GM23338 (cell line): ENCODE results near the gene SAC3D1. TPM values are rescaled to one million over a fixed set of nuclear protein-coding genes. Genes with fewer than 3 reads are reported as not detected.

Experiments
- ATAC-seq: fragments of 200-7000 bp; cut with Tn5 transposase; 3 replicates; pipeline ENCODE4 v1.9.1; 2020
- DNase-seq: peaks from one replicate; pipeline ENCODE4 v3.0.0-alpha.2; 2015; ENCODE audit warnings: low spot score
- H2AFZ ChIP-seq: fragments of 200-600 bp; sonication (generic); 2 replicates; pipeline ENCODE4 v1.8.0; 2016; ENCODE audit warnings: antibody characterized with exemption, mild to moderate bottlenecking, moderate library complexity
- H3F3A ChIP-seq: fragments of 200-600 bp; sonication (generic); replicated peaks from 2 replicates; pipeline ENCODE4 v1.8.0; 2017; ENCODE audit warnings: antibody characterized with exemption, mixed run types, low read depth
- H3K27ac ChIP-seq: fragments of 200-600 bp; sonication (generic); 2 replicates; pipeline ENCODE4 v1.6.1; 2016; ENCODE audit warnings: low read depth
- H3K27me3 ChIP-seq: fragments of 200-600 bp; sonication (generic); 2 replicates; pipeline ENCODE4 v1.8.0; 2016; ENCODE audit warnings: mild to moderate bottlenecking, mixed run types, moderate library complexity; ENCODE audit not compliant: insufficient read depth
- H3K36me3 ChIP-seq: fragments of 200-600 bp; sonication (generic); 2 replicates; pipeline ENCODE4 v1.8.0; 2016; ENCODE audit warnings: mild to moderate bottlenecking; ENCODE audit not compliant: insufficient read depth
- H3K4me1 ChIP-seq: fragments of 200-600 bp; sonication (generic); 2 replicates; pipeline ENCODE4 v1.8.0; 2016; ENCODE audit warnings: mild to moderate bottlenecking, moderate library complexity; ENCODE audit not compliant: insufficient read depth
- H3K4me2 ChIP-seq: fragments of 200-600 bp; sonication (generic); 2 replicates; pipeline ENCODE4 v1.7.1; 2017; ENCODE audit warnings: mixed run types
- H3K4me3 ChIP-seq: fragments of 200-600 bp; sonication (generic); 2 replicates; pipeline ENCODE4 v1.6.1; 2016; ENCODE audit warnings: mixed run types
- H3K79me2 ChIP-seq: fragments of 200-600 bp; sonication (generic); replicated peaks from 2 replicates; pipeline ENCODE4 v1.8.0; 2017; ENCODE audit warnings: mild to moderate bottlenecking; ENCODE audit not compliant: insufficient read depth
- H3K9me2 ChIP-seq: fragments of 200-600 bp; sonication (generic); 2 replicates; pipeline ENCODE4 v1.8.0; 2017; ENCODE audit not compliant: insufficient read depth
- H4K20me1 ChIP-seq: fragments of 200-600 bp; sonication (generic); replicated peaks from 2 replicates; pipeline ENCODE4 v1.8.0; 2017; ENCODE audit warnings: mild to moderate bottlenecking; ENCODE audit not compliant: insufficient read depth
- H3K27ac Mint-ChIP-seq: 2 replicates; pipeline ENCODE4 v1.8.0; 2020; ENCODE audit warnings: inconsistent platforms, mild to moderate bottlenecking, moderate library complexity, mixed read lengths
- H3K27me3 Mint-ChIP-seq: 3 replicates; pipeline ENCODE4 v1.8.0; 2022; ENCODE audit warnings: low read depth, mild to moderate bottlenecking, moderate library complexity, mixed read lengths, inconsistent platforms; ENCODE audit not compliant: insufficient read depth, poor library complexity
- H3K36me3 Mint-ChIP-seq: 3 replicates; pipeline ENCODE4 v1.8.0; 2021; ENCODE audit warnings: low read depth, mild to moderate bottlenecking, inconsistent platforms, moderate library complexity, mixed read lengths
- H3K4me1 Mint-ChIP-seq: 3 replicates; pipeline ENCODE4 v1.8.0; 2020; ENCODE audit warnings: mild to moderate bottlenecking, inconsistent platforms, mixed read lengths
- H3K4me3 Mint-ChIP-seq: 3 replicates; pipeline ENCODE4 v1.8.0; 2021; ENCODE audit warnings: moderate library complexity, mild to moderate bottlenecking, inconsistent platforms, mixed read lengths
- H3K9me3 Mint-ChIP-seq: 3 replicates; pipeline ENCODE4 v1.8.0; 2020; ENCODE audit warnings: moderate library complexity, mild to moderate bottlenecking, inconsistent platforms, mixed read lengths
- CREB1 ChIP-seq: fragments of 250-450 bp; sonication (Bioruptor Pico); IDR thresholded peaks from 2 replicates; pipeline ENCODE4 v1.5.0; 2020; ENCODE audit warnings: low read depth, mild to moderate bottlenecking, moderate library complexity
- EZH2 ChIP-seq: fragments of 200-600 bp; sonication (generic); IDR thresholded peaks from one replicate; pipeline ENCODE4 v1.8.0; 2017; ENCODE audit warnings: antibody characterized with exemption, mild to moderate bottlenecking, low read depth; ENCODE audit not compliant: unreplicated experiment
- EZH2phosphoT487 ChIP-seq: fragments of 200-600 bp; sonication (generic); IDR thresholded peaks from one replicate; pipeline ENCODE4 v1.8.1; 2018; ENCODE audit warnings: antibody characterized with exemption; ENCODE audit not compliant: unreplicated experiment
- JUNB ChIP-seq: IDR thresholded peaks from one replicate; pipeline ENCODE4 v1.6.1; 2016; ENCODE audit warnings: antibody characterized with exemption; ENCODE audit not compliant: unreplicated experiment
- POLR2AphosphoS5 ChIP-seq: IDR thresholded peaks from 2 replicates; pipeline ENCODE4 v1.6.1; 2016; ENCODE audit warnings: antibody characterized with exemption, low read depth
- REST ChIP-seq: IDR thresholded peaks from one replicate; pipeline ENCODE4 v1.6.1; 2018; ENCODE audit warnings: antibody characterized with exemption; ENCODE audit not compliant: unreplicated experiment
- STAT1 ChIP-seq: IDR thresholded peaks from one replicate; pipeline ENCODE4 v1.6.1; 2016; ENCODE audit warnings: antibody characterized with exemption; ENCODE audit not compliant: unreplicated experiment
- ZNF331 ChIP-seq: fragments of 250-450 bp; sonication (Bioruptor Pico); IDR thresholded peaks from 2 replicates; pipeline ENCODE4 v1.5.0; 2020; ENCODE audit warnings: low read depth, mild to moderate bottlenecking, moderate library complexity
- polyA plus RNA-seq: library from polyadenylated mRNA; unstranded; fragments of >200 nt; fragmentation: Nextera tagmentation; extraction: Ambion mirVana; gene quantifications from 2 replicates; pipeline ENCODE4 v1.2.1, GENCODE V29; 2016
- total RNA-seq: library from RNA; depleted of rRNA; stranded (reverse); fragments of >200 nt; shearing (Covaris generic); gene quantifications from 2 replicates; pipeline ENCODE4 v1.2.3, GENCODE V29; 2014
- TF ChIP-seq, protein P1 (sequence below), 2 experiments: fragments of 200-600 bp in 1 of 2; sonication (generic) in 1 of 2; conservative IDR thresholded peaks; 2 replicates each; pipeline versions ENCODE4 v1.5.1 to v1.6.1; 2016 to 2017; ENCODE audit warnings: antibody characterized with exemption in 2 of 2, low read depth in 2 of 2, mild to moderate bottlenecking in 2 of 2, moderate library complexity in 1 of 2
- TF ChIP-seq, protein P2 (sequence below): fragments of 250-450 bp; sonication (Bioruptor Pico); IDR thresholded peaks from 2 replicates; pipeline ENCODE4 v1.5.0; 2020; ENCODE audit warnings: mild to moderate bottlenecking, moderate library complexity

SAC3D1 gene
- total and polyA plus RNA-seq, 2 experiments from 2014 or later, result 21.6 to 30.3 TPM

DNA sequence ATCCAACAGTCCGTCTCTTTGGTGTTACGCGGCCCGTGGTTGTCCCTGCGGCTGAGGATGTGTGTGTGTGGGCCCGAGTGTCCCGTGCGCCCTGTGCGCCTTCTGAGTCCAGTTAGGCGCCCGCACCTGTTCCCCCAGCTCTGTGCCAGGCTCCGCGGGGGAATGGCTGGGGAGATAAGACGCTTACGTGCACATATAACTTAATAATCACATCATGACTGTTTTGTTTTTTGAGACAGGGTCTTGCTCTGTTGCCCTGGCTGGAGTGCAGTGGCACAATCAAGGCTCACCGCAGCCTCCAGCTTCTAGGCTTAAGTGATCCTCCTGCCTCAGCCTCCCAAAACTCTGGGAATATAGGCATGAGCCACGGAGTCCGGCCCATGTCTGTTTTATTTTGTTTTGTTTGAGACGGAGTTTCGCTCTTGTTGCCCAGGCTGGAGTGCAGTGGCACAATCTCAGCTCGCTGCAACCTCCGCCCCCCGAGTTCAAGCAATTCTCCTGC is 26.2 kb upstream of the SAC3D1 start:
- Histone ChIP-seq H3K4me1 (no peaks in the 10 kb centered on the region; the same call in 1 of the 2 replicates), H3K27me3 (no peaks in the 10 kb centered on the region), H3K79me2 (peaks cover 11% of the 10 kb centered on the region; the same call in 1 of the 2 replicates), H3K4me2 (peak overlapping the region; percentile 99), H3K9me2 (no peaks in the 10 kb centered on the region), H4K20me1 (0 out of 2 replicates have a peak, but pooled peaks cover 2% of the 10 kb centered on the region), H3K27ac (no peak overlapping the region; the same call in 1 of the 2 replicates), H3K36me3 (no peaks in the 10 kb centered on the region), H2AFZ (peak overlapping the region; percentile 93), H3K4me3 (peak overlapping the region; percentile 88), H3F3A (peaks cover 20% of the 10 kb centered on the region; the same call in 1 of the 2 replicates)
- peak; percentile 21 for ATAC-seq
- Mint-ChIP-seq H3K4me1 (peaks cover 13% of the 10 kb centered on the region; the same call in 2 of the 3 replicates), H3K36me3 (peaks cover 29% of the 10 kb centered on the region), H3K27me3 (peaks cover 15% of the 10 kb centered on the region), H3K4me3 (peak overlapping the region; percentile 86), H3K9me3 (no peaks in the 10 kb centered on the region; the same call in 2 of the 3 replicates), H3K27ac (peak overlapping the region; percentile 84; the same call in 1 of the 2 replicates)
- TF ChIP-seq STAT1 (no peak), POLR2AphosphoS5 (no peak), CREB1 (CRISPR knock-in tag) (no peak), ZNF331 (CRISPR knock-in tag) (no peak), JUNB (no peak), EZH2 (no peak), EZH2phosphoT487 (no peak), REST (no peak)
- TF ChIP-seq, protein P1, sequence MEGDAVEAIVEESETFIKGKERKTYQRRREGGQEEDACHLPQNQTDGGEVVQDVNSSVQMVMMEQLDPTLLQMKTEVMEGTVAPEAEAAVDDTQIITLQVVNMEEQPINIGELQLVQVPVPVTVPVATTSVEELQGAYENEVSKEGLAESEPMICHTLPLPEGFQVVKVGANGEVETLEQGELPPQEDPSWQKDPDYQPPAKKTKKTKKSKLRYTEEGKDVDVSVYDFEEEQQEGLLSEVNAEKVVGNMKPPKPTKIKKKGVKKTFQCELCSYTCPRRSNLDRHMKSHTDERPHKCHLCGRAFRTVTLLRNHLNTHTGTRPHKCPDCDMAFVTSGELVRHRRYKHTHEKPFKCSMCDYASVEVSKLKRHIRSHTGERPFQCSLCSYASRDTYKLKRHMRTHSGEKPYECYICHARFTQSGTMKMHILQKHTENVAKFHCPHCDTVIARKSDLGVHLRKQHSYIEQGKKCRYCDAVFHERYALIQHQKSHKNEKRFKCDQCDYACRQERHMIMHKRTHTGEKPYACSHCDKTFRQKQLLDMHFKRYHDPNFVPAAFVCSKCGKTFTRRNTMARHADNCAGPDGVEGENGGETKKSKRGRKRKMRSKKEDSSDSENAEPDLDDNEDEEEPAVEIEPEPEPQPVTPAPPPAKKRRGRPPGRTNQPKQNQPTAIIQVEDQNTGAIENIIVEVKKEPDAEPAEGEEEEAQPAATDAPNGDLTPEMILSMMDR (conservative IDR thresholded peaks at IDR 0.05; ENCODE audit: low read depth in 2 of 2), result no peak
- TF ChIP-seq, protein P2, sequence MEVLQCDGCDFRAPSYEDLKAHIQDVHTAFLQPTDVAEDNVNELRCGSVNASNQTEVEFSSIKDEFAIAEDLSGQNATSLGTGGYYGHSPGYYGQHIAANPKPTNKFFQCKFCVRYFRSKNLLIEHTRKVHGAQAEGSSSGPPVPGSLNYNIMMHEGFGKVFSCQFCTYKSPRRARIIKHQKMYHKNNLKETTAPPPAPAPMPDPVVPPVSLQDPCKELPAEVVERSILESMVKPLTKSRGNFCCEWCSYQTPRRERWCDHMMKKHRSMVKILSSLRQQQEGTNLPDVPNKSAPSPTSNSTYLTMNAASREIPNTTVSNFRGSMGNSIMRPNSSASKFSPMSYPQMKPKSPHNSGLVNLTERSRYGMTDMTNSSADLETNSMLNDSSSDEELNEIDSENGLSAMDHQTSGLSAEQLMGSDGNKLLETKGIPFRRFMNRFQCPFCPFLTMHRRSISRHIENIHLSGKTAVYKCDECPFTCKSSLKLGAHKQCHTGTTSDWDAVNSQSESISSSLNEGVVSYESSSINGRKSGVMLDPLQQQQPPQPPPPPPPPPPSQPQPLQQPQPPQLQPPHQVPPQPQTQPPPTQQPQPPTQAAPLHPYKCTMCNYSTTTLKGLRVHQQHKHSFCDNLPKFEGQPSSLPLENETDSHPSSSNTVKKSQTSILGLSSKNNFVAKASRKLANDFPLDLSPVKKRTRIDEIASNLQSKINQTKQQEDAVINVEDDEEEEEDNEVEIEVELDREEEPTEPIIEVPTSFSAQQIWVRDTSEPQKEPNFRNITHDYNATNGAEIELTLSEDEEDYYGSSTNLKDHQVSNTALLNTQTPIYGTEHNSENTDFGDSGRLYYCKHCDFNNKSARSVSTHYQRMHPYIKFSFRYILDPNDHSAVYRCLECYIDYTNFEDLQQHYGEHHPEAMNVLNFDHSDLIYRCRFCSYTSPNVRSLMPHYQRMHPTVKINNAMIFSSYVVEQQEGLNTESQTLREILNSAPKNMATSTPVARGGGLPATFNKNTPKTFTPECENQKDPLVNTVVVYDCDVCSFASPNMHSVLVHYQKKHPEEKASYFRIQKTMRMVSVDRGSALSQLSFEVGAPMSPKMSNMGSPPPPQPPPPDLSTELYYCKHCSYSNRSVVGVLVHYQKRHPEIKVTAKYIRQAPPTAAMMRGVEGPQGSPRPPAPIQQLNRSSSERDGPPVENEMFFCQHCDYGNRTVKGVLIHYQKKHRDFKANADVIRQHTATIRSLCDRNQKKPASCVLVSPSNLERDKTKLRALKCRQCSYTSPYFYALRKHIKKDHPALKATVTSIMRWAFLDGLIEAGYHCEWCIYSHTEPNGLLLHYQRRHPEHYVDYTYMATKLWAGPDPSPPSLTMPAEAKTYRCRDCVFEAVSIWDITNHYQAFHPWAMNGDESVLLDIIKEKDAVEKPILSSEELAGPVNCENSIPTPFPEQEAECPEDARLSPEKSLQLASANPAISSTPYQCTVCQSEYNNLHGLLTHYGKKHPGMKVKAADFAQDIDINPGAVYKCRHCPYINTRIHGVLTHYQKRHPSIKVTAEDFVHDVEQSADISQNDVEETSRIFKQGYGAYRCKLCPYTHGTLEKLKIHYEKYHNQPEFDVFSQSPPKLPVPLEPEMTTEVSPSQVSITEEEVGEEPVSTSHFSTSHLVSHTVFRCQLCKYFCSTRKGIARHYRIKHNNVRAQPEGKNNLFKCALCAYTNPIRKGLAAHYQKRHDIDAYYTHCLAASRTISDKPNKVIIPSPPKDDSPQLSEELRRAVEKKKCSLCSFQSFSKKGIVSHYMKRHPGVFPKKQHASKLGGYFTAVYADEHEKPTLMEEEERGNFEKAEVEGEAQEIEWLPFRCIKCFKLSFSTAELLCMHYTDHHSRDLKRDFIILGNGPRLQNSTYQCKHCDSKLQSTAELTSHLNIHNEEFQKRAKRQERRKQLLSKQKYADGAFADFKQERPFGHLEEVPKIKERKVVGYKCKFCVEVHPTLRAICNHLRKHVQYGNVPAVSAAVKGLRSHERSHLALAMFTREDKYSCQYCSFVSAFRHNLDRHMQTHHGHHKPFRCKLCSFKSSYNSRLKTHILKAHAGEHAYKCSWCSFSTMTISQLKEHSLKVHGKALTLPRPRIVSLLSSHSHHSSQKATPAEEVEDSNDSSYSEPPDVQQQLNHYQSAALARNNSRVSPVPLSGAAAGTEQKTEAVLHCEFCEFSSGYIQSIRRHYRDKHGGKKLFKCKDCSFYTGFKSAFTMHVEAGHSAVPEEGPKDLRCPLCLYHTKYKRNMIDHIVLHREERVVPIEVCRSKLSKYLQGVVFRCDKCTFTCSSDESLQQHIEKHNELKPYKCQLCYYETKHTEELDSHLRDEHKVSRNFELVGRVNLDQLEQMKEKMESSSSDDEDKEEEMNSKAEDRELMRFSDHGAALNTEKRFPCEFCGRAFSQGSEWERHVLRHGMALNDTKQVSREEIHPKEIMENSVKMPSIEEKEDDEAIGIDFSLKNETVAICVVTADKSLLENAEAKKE (CRISPR knock-in tag), result no peak
- DNase-seq, result no peak
